ENCODE data around the gene MCHR1.

Gene MCHR1

DNA sequence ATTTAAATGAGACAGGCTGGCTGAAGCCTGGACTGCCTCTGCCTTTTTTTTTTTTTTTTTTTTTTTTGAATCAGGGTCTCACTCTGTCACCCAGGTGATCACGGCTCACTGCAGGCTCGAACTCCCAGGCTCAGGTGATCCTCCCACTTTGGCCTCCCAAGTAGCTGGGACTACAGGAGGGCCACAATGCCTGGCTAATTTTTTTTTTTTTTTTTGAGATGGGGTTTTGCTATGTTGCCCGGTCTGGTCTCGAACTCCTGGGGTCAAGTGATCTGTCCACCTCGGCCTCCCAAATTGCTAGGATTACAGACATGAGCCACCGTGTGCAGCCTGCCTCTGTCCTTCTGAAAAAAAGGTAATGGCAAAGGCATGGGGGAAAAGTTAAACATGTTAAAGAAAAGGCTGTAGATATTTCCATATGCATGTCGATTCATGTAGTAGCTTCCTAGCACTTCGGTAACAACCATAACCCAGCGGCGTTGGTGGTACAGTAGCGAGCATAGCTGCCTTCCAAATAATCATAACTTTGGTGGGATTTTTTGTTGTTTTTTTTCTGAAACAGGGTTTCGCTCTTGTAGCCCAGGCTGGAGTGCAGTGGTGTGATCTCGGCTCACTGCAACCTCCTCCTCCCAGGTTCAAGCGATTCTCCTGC is 48.8 kb downstream of the MCHR1 start:
- Histone ChIP-seq H3K27me3 (ENCODE audit: insufficient read depth, low read length) (peaks cover 3% of the 10 kb centered on the region), H3K4me1 (ENCODE audit: insufficient read depth, low read length) (peaks cover 13% of the 10 kb centered on the region), H3K9me3 (ENCODE audit: low read length) (no peaks in the 10 kb centered on the region), H3K36me3 (ENCODE audit: insufficient read depth, low read length) (no peaks in the 10 kb centered on the region), H2AFZ (ENCODE audit: low read depth, low read length) (no peak overlapping the region), H3K4me3 (ENCODE audit: low read length) (no peak overlapping the region)

DNA sequence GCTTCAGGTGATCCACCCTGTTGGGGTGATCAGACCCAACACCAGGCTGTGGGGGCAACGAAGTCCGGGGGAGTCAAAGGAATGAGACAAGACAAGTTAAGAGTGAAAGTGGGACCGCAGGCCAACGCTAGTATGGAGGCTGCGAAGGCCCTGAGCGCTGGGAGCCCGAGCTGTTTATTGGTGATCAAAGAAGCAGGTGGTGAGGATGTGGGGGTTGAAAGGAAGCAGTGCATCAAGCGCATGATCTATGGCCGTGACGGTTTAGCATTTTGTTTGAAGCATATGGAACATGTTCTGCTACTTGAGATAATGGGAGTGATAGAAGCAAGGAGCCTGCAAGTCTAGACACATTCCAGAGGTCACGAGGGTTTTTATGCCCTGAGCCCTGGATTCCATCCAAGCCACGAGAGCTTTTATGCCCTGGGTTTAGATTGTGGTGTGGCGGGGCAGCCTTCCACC is 49.5 kb downstream of the MCHR1 start:
- H2AFZ ChIP-seq (ENCODE audit: low read depth, low read length): no peak overlapping the region
- H3K9me3 ChIP-seq (ENCODE audit: low read length): no peaks in the 10 kb centered on the region
- H3K4me3 ChIP-seq (ENCODE audit: low read length): no peak overlapping the region
- peaks cover 13% of the 10 kb centered on the region for H3K4me1 ChIP-seq (ENCODE audit: insufficient read depth, low read length)
- H3K36me3 ChIP-seq (ENCODE audit: insufficient read depth, low read length): no peaks in the 10 kb centered on the region
- H3K27me3 ChIP-seq (ENCODE audit: insufficient read depth, low read length): peaks cover 3% of the 10 kb centered on the region

DNA sequence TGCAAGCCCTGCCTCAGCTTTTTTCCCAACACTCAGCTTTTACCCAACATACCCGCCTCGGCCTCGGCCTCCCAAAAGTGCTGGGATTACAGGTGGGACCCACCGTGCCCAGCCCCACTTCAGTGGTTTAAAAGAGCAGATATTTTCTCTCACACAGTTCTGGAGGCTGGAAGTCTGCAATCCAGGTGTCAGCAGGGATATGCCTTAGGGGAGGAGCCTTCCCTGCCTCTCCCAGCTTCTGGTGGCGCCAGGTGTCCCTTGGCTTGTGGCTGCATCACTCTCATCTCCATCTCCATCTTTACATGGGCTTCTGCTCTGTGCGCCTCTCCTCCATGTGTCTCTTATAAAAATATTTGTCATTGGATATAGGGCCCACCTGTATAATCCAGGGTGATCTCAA is 50.0 kb downstream of the MCHR1 start:
- Histone ChIP-seq H3K36me3 (ENCODE audit: insufficient read depth, low read length) (no peaks in the 10 kb centered on the region), H2AFZ (ENCODE audit: low read depth, low read length) (no peak overlapping the region), H3K4me1 (ENCODE audit: insufficient read depth, low read length) (peaks cover 13% of the 10 kb centered on the region), H3K27me3 (ENCODE audit: insufficient read depth, low read length) (peaks cover 3% of the 10 kb centered on the region), H3K9me3 (ENCODE audit: low read length) (no peaks in the 10 kb centered on the region), H3K4me3 (ENCODE audit: low read length) (no peak overlapping the region)

Measured in neuron (in vitro differentiated cells).